Activated B cell treated with CpG ODN at 0.5 μM for 24 hours (primary cell): Measurements from ENCODE around the gene TFB2M. TPM values are rescaled to one million over a fixed set of nuclear protein-coding genes. Genes with fewer than 3 reads are reported as not detected.

Source experiments
- ATAC-seq: fragments of 200-7000 bp; cut with Tn5 transposase; one replicate; pipeline ENCODE4 v1.10.0; 2021; ENCODE audit warnings: low read depth, mild to moderate bottlenecking, moderate library complexity
- CTCF ChIA-PET: fragments of 350-600 bp; sonication (Branson Sonifier 250); formaldehyde crosslinking; loops from one replicate; lab custom pipeline; 2021; ENCODE audit warnings: antibody characterized with exemption; lab: Charles Lee
- POLR2A ChIA-PET: fragments of 350-600 bp; sonication (Branson Sonifier 250); formaldehyde crosslinking; loops from one replicate; lab custom pipeline; 2021; ENCODE audit warnings: antibody characterized with exemption; lab: Charles Lee
- DNase-seq: peaks from one replicate; pipeline ENCODE4 v3.0.0; 2022
- H3K27ac Mint-ChIP-seq: one replicate; pipeline ENCODE4 v1.8.0; 2020; ENCODE audit warnings: mixed read lengths
- H3K27me3 Mint-ChIP-seq: one replicate; pipeline ENCODE4 v1.8.0; 2021; ENCODE audit warnings: mixed read lengths
- H3K36me3 Mint-ChIP-seq: one replicate; pipeline ENCODE4 v1.8.0; 2021; ENCODE audit warnings: low read depth, mixed read lengths
- H3K4me1 Mint-ChIP-seq: one replicate; pipeline ENCODE4 v1.8.0; 2021; ENCODE audit warnings: mixed read lengths
- H3K4me3 Mint-ChIP-seq: one replicate; pipeline ENCODE4 v1.8.0; 2020; ENCODE audit warnings: mild to moderate bottlenecking, mixed read lengths
- H3K9me3 Mint-ChIP-seq: one replicate; pipeline ENCODE4 v1.8.0; 2020; ENCODE audit warnings: mixed read lengths
- intact Hi-C: fragments of 100-400 bp; cut with micrococcal nuclease; formaldehyde crosslinking; loops from one replicate; pipeline ENCODE4 v1.15.1; 2024
- total RNA-seq: library from RNA; stranded (reverse); gene quantifications from 2 replicates; pipeline ENCODE4 v1.2.3, GENCODE V29; 2022
- TF ChIP-seq, protein P1 (sequence below): fragments of 200-600 bp; IDR thresholded peaks from one replicate; pipeline ENCODE4 v1.8.0; 2022; ENCODE audit warnings: antibody characterized with exemption, mild to moderate bottlenecking

Gene TFB2M
- total RNA-seq, 1 donor from 2014 or later, result 18.3 TPM

DNA sequence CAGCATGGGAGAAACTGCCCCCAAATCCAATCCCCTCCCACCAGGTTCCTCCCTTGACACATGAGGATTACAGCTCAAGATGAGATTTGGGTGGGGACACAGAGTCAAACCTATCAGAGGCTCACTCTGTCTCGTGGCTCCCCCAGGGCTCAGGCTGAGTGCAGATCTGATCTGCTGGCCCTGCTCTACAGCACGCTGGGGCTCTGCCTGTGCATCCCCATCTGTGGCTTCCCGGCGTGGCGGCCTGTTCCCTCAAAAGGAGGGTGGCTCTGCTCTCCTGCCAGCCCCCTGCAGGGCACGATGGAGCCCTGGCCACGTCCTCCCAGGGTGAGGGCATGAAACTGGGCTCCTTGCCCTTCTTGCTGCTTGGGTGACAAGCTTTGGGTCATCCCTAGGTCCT lies 39.1 kb downstream of the TFB2M start:
- peaks cover 6% of the 10 kb centered on the region for H3K4me1 Mint-ChIP-seq
- ATAC-seq (no peak), DNase-seq (no peak)
- H3K36me3 Mint-ChIP-seq, result no peaks in the 10 kb centered on the region
- no peak overlapping the region for H3K27ac Mint-ChIP-seq
- H3K9me3 Mint-ChIP-seq, result peaks cover 11% of the 10 kb centered on the region
- H3K27me3 Mint-ChIP-seq, result no peaks in the 10 kb centered on the region
- ChIA-PET CTCF (no interaction called here), POLR2A (no interaction called here)
- intact Hi-C loops, result no loop called here
- TF ChIP-seq, protein P1, sequence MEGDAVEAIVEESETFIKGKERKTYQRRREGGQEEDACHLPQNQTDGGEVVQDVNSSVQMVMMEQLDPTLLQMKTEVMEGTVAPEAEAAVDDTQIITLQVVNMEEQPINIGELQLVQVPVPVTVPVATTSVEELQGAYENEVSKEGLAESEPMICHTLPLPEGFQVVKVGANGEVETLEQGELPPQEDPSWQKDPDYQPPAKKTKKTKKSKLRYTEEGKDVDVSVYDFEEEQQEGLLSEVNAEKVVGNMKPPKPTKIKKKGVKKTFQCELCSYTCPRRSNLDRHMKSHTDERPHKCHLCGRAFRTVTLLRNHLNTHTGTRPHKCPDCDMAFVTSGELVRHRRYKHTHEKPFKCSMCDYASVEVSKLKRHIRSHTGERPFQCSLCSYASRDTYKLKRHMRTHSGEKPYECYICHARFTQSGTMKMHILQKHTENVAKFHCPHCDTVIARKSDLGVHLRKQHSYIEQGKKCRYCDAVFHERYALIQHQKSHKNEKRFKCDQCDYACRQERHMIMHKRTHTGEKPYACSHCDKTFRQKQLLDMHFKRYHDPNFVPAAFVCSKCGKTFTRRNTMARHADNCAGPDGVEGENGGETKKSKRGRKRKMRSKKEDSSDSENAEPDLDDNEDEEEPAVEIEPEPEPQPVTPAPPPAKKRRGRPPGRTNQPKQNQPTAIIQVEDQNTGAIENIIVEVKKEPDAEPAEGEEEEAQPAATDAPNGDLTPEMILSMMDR, result no peak
- no peak overlapping the region for H3K4me3 Mint-ChIP-seq

DNA sequence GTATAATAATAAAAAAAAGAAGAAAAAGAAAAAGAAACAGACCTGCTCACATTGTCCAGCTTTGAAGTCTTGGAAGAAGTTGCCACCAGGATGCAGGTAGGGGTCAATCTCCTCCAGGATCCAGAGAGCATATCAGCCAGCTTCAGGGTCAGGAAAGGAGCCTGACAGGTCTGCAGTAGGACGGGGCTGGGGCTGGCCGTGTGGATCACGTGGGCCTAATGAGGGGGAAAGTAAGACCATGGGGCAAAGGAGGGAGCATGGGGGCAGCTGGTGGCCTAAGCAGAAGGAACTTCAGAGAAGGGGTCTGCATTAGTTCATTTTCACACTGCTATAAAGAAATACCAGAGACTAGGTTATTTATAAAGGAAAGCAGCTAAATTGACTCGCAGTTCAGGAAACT lies 39.7 kb downstream of the TFB2M start:
- no peak overlapping the region for H3K27ac Mint-ChIP-seq
- CTCF ChIA-PET, result no interaction called here

DNA sequence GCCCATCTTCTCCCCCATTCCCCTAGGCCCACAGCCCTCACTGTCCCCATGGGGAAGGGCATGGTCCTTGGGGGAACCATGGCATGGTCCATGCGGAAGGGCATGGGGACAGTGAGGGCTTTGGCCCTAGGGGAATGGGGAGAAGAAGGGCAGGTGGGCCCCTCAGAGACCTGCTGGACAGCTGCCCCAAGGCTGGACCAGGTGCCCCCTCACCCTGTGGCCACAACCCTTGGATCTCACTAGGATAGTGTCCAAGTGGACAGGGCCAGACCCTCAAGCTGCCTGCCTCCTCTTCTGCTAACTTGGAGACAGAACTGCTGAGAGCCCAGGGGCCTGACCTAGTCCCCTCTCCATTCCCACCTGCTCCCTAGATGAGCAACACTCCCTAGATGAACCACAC lies 46.5 kb downstream of the TFB2M start:
- no peak for DNase-seq
- ChIA-PET POLR2A (no interaction called here), CTCF (no interaction called here)
- Mint-ChIP-seq H3K36me3 (no peaks in the 10 kb centered on the region), H3K27me3 (no peaks in the 10 kb centered on the region), H3K9me3 (peaks cover 10% of the 10 kb centered on the region), H3K4me1 (no peaks in the 10 kb centered on the region), H3K27ac (no peak overlapping the region), H3K4me3 (no peak overlapping the region)
- no peak for ATAC-seq
- intact Hi-C loops, result no loop called here
- TF ChIP-seq, protein P1, result no peak

More for the DNA sequence above, 39.7 kb downstream of the TFB2M start:
- POLR2A ChIA-PET, result no interaction called here
- intact Hi-C loops, result no loop called here
- TF ChIP-seq, protein P1, result no peak
- peaks cover 6% of the 10 kb centered on the region for H3K4me1 Mint-ChIP-seq
- H3K27me3 Mint-ChIP-seq, result no peaks in the 10 kb centered on the region
- no peaks in the 10 kb centered on the region for H3K36me3 Mint-ChIP-seq
- no peak overlapping the region for H3K4me3 Mint-ChIP-seq
- H3K9me3 Mint-ChIP-seq, result peaks cover 10% of the 10 kb centered on the region
- no peak for ATAC-seq
- no peak for DNase-seq

DNA sequence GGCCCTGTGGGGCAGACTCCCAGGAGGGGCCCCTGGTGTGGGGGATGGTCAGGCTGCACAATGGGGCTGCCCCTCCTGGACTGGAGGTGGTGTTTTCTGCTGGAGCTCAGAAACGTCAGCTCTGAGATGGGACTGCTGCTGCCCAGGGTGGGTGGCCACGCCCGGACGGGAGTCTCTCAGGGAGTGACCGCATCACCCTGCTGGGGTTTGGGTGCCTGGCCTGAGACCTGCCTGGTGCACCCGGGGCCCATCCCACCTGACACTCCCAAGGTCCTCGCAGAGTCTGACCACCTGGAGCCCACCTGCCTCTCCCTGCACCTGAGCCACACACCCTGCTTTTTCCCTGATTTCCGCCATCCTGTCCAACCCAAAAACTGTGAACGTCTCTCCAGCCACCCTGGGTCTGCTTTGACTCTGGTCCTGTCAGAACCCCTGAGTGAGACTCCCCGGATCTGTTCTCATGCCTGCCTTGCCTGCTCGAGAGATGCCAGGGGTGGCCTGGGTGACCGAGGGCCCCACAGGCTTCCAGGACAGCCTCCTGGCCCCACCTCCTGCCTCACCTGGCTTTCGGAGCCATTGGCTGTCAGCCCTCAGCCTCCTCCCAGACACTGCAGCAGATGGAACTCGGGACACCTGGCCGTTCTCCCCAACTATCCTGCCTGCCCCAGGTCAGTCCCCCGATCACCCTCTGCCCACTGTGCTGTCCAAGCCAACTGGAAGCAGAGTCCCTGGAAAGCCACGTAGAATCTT lies 47.4 kb downstream of the TFB2M start:
- DNase-seq, result no peak
- Mint-ChIP-seq H3K27me3 (no peaks in the 10 kb centered on the region), H3K27ac (no peak overlapping the region), H3K9me3 (peaks cover 10% of the 10 kb centered on the region), H3K36me3 (no peaks in the 10 kb centered on the region), H3K4me3 (no peak overlapping the region), H3K4me1 (no peaks in the 10 kb centered on the region)
- intact Hi-C loops, result no loop called here
- no peak for ATAC-seq
- ChIA-PET CTCF (no interaction called here), POLR2A (no interaction called here)
- TF ChIP-seq, protein P1, result no peak

DNA sequence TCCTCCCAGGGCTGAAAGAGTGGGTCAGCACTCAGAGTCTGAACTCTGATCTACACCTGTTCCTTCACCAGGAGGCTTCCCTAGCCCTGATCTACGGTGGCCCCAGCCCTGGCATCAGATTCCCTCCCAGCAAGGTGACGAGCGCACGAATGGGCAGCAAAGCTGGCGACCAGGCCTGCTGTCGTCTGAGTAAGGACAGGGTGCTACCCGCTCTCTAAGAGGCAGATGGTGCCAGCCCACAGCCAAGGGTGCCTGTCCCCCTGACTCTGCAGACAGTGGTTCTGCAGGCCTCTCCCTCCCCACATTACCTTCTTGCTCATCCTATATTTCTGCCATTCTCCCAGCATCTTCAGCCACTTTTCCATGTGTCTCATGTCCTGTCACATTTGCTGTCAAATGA lies 48.7 kb downstream of the TFB2M start:
- Mint-ChIP-seq H3K27ac (no peak overlapping the region), H3K27me3 (no peaks in the 10 kb centered on the region), H3K9me3 (peaks cover 10% of the 10 kb centered on the region), H3K36me3 (no peaks in the 10 kb centered on the region), H3K4me1 (no peaks in the 10 kb centered on the region), H3K4me3 (no peak overlapping the region)
- TF ChIP-seq, protein P1, result no peak
- CTCF ChIA-PET, result no interaction called here
- POLR2A ChIA-PET, result no interaction called here
- intact Hi-C loops, result no loop called here
- DNase-seq (no peak), ATAC-seq (no peak)
